Fibroblast of mammary gland (primary cell): ENCODE measurements around the gene PARP16.

Experiments used
- DNase-seq: peaks from one replicate; pipeline ENCODE4 v3.0.0-alpha.2; 2010; ENCODE audit warnings: low read depth
- H3K4me3 ChIP-seq: 2 replicates; pipeline ENCODE4 v1.5.1; 2011; ENCODE audit warnings: low read depth, mild to moderate bottlenecking, low read length, moderate library complexity; ENCODE audit not compliant: control insufficient read depth
- TF ChIP-seq, protein P1 (sequence below): conservative IDR thresholded peaks from 2 replicates; pipeline ENCODE4 v1.5.1; 2011; ENCODE audit warnings: low read depth, low read length, inconsistent platforms; ENCODE audit not compliant: control insufficient read depth, insufficient read depth

Gene PARP16

DNA sequence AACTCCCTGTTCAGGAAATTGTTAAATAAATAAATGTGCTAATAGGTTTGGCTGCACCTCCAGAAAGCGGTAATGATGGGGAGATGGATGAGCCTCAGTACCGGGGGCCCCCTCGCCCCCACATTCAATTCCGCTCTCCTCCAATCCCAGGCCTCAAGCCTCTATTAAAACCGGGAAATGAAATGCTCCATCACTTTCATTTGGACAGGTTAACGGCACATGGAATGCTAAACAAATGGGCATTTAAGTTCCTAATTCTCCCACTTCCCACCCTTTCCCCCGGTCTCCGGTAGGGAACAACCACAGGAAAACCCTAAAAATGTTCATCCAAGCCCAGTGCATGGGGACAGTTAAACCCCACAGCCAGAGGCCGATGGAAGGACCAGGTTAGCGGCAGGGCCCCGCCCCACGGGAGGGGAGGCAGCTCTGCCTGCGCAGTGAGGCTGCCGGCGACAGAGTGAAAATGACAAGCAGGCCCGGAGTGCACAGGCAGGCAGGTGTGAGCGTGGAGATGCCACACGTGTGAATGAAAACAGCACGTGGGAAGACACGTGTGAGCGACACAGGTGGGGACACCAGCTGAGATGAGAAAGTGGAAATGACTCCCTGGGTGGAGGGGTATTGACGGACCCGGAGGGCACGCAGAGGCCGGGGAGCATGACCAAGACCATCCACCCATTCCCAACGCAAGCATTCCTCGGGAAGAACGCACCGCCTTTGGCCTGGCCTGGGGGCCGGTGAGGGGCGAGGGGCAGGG, 45.9 kb upstream of the PARP16 start:
- no peak for DNase-seq
- TF ChIP-seq, protein P1, sequence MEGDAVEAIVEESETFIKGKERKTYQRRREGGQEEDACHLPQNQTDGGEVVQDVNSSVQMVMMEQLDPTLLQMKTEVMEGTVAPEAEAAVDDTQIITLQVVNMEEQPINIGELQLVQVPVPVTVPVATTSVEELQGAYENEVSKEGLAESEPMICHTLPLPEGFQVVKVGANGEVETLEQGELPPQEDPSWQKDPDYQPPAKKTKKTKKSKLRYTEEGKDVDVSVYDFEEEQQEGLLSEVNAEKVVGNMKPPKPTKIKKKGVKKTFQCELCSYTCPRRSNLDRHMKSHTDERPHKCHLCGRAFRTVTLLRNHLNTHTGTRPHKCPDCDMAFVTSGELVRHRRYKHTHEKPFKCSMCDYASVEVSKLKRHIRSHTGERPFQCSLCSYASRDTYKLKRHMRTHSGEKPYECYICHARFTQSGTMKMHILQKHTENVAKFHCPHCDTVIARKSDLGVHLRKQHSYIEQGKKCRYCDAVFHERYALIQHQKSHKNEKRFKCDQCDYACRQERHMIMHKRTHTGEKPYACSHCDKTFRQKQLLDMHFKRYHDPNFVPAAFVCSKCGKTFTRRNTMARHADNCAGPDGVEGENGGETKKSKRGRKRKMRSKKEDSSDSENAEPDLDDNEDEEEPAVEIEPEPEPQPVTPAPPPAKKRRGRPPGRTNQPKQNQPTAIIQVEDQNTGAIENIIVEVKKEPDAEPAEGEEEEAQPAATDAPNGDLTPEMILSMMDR = no peak
- no peak overlapping the region for H3K4me3 ChIP-seq

DNA sequence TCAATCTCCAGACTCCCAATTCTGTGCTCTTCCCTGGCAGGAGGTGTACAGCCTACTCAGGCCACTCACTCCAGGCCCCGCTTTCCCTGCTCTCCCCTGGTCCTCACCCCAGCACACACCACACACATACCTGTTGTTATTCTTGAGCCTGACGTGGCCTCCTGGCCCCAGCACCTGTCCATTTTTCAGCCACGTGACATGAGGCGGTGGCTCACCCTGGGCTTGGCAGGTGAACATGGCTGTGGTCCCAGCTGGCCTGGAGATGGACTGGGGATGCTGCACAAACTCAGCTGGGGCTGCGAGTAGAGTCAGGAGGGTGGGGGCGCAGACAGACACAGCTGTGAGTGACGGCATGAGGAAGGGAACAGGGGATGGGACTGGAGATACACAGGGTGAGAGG, 45.1 kb upstream of the PARP16 start:
- TF ChIP-seq, protein P1 = no peak
- no peak for DNase-seq
- H3K4me3 ChIP-seq = no peak overlapping the region

GRCh38 chr15:65330934-65331645, 44.4 kb upstream of the PARP16 start:
- H3K4me3 ChIP-seq = no peak overlapping the region
- DNase-seq = no peak
- TF ChIP-seq, protein P1 = no peak

- TF ChIP-seq, protein P1 = no peak
- no peak for DNase-seq
- no peak overlapping the region for H3K4me3 ChIP-seq
These were observed 43.5 kb upstream of the PARP16 start for GRCh38 chr15:65329984-65330735.

GRCh38 chr15:65329288-65329983, 42.8 kb upstream of the PARP16 start:
- TF ChIP-seq, protein P1 = no peak
- H3K4me3 ChIP-seq = no peak overlapping the region
- no peak for DNase-seq

- DNase-seq = no peak
- TF ChIP-seq, protein P1 = no peak
- no peak overlapping the region for H3K4me3 ChIP-seq
These were observed 42.0 kb upstream of the PARP16 start for GRCh38 chr15:65328506-65329287.
